ENCODE data around the gene PABPC1L.

DNA sequence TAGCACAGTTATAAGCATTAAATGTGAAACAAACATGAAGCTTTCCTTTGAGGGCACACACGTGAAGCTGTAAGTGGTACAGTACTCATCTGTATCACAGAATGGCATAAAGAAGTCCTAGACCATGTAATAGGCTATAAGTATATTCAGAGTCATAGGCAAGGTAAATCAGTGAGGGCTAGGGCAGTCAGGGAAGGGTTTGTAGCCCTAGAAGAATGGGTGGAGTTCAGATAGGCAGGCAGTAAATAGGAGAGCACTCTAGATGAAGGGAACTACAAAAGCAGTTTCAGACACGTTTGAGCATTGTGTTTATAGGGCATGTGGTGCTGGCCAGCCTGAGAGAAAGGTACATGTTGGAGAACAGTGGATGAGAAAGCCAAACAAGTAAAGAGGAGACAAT is 14.9 kb upstream of the PABPC1L start:
- TF ChIP-seq, protein P1, sequence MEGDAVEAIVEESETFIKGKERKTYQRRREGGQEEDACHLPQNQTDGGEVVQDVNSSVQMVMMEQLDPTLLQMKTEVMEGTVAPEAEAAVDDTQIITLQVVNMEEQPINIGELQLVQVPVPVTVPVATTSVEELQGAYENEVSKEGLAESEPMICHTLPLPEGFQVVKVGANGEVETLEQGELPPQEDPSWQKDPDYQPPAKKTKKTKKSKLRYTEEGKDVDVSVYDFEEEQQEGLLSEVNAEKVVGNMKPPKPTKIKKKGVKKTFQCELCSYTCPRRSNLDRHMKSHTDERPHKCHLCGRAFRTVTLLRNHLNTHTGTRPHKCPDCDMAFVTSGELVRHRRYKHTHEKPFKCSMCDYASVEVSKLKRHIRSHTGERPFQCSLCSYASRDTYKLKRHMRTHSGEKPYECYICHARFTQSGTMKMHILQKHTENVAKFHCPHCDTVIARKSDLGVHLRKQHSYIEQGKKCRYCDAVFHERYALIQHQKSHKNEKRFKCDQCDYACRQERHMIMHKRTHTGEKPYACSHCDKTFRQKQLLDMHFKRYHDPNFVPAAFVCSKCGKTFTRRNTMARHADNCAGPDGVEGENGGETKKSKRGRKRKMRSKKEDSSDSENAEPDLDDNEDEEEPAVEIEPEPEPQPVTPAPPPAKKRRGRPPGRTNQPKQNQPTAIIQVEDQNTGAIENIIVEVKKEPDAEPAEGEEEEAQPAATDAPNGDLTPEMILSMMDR (IDR thresholded peaks at IDR 0.05): no peak
- TF ChIP-seq POLR2AphosphoS5 (IDR thresholded peaks at IDR 0.05) (no peak), EP300 (IDR thresholded peaks at IDR 0.05) (no peak), POLR2A (IDR thresholded peaks at IDR 0.05) (no peak)
